Measurements from ENCODE around the gene PATJ.

The PATJ gene

GRCh38 chr1:62013264-62013663 lies 271.0 kb downstream of the PATJ start:
- H4K20me1 ChIP-seq (ENCODE audit: insufficient read depth, low read length, poor library complexity, severe bottlenecking) = no peaks in the 10 kb centered on the region
- H3K9me3 ChIP-seq (ENCODE audit: insufficient read depth, low read depth, low read length) = no peaks in the 10 kb centered on the region
- no peak overlapping the region for H3K9ac ChIP-seq (ENCODE audit: low read depth, low read length, poor library complexity, severe bottlenecking)
- H2AFZ ChIP-seq (ENCODE audit: low read length) = no peak overlapping the region
- no peaks in the 10 kb centered on the region for H3K9me2 ChIP-seq (replicated peaks; ENCODE audit: low read depth, low read length)
- H3K4me2 ChIP-seq (ENCODE audit: low read depth, low read length, poor library complexity, severe bottlenecking) = no peak overlapping the region
- H3K27me3 ChIP-seq (ENCODE audit: insufficient read depth, low read length, poor library complexity, severe bottlenecking) = no peaks in the 10 kb centered on the region
- H3K4me3 ChIP-seq (ENCODE audit: low read length, poor library complexity, severe bottlenecking) = no peak overlapping the region
- no peaks in the 10 kb centered on the region for H3K79me2 ChIP-seq (ENCODE audit: insufficient read depth, low read length)
- H3K36me3 ChIP-seq (ENCODE audit: insufficient read depth, low read length) = no peaks in the 10 kb centered on the region
- TF ChIP-seq, protein P1, sequence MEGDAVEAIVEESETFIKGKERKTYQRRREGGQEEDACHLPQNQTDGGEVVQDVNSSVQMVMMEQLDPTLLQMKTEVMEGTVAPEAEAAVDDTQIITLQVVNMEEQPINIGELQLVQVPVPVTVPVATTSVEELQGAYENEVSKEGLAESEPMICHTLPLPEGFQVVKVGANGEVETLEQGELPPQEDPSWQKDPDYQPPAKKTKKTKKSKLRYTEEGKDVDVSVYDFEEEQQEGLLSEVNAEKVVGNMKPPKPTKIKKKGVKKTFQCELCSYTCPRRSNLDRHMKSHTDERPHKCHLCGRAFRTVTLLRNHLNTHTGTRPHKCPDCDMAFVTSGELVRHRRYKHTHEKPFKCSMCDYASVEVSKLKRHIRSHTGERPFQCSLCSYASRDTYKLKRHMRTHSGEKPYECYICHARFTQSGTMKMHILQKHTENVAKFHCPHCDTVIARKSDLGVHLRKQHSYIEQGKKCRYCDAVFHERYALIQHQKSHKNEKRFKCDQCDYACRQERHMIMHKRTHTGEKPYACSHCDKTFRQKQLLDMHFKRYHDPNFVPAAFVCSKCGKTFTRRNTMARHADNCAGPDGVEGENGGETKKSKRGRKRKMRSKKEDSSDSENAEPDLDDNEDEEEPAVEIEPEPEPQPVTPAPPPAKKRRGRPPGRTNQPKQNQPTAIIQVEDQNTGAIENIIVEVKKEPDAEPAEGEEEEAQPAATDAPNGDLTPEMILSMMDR (conservative IDR thresholded peaks at IDR 0.05; ENCODE audit: low read length) = no peak
- TF ChIP-seq EZH2phosphoT487 (IDR thresholded peaks at IDR 0.05; ENCODE audit: borderline replicate concordance) = no peak
- H3K4me1 ChIP-seq (ENCODE audit: insufficient read depth, low read length, poor library complexity, severe bottlenecking) = no peaks in the 10 kb centered on the region
- H3F3A ChIP-seq (ENCODE audit: low read depth) = no peaks in the 10 kb centered on the region

- no peaks in the 10 kb centered on the region for H3K79me2 ChIP-seq (ENCODE audit: insufficient read depth, low read length)
- no peaks in the 10 kb centered on the region for H3K4me1 ChIP-seq (ENCODE audit: insufficient read depth, low read length, poor library complexity, severe bottlenecking)
- no peaks in the 10 kb centered on the region for H3K27me3 ChIP-seq (ENCODE audit: insufficient read depth, low read length, poor library complexity, severe bottlenecking)
- no peaks in the 10 kb centered on the region for H4K20me1 ChIP-seq (ENCODE audit: insufficient read depth, low read length, poor library complexity, severe bottlenecking)
- H3K36me3 ChIP-seq (ENCODE audit: insufficient read depth, low read length) = no peaks in the 10 kb centered on the region
- H2AFZ ChIP-seq (ENCODE audit: low read length) = no peak overlapping the region
- no peaks in the 10 kb centered on the region for H3F3A ChIP-seq (ENCODE audit: low read depth)
- no peak overlapping the region for H3K4me2 ChIP-seq (ENCODE audit: low read depth, low read length, poor library complexity, severe bottlenecking)
- TF ChIP-seq, protein P1 (conservative IDR thresholded peaks at IDR 0.05; ENCODE audit: low read length) = no peak
- no peaks in the 10 kb centered on the region for H3K9me3 ChIP-seq (ENCODE audit: insufficient read depth, low read depth, low read length)
- no peaks in the 10 kb centered on the region for H3K9me2 ChIP-seq (replicated peaks; ENCODE audit: low read depth, low read length)
- no peak overlapping the region for H3K9ac ChIP-seq (ENCODE audit: low read depth, low read length, poor library complexity, severe bottlenecking)
- H3K4me3 ChIP-seq (ENCODE audit: low read length, poor library complexity, severe bottlenecking) = no peak overlapping the region
Observed at GRCh38 chr1:62022382-62022983, 280.2 kb downstream of the PATJ start.

- no peaks in the 10 kb centered on the region for H3K4me1 ChIP-seq (ENCODE audit: insufficient read depth, low read length, poor library complexity, severe bottlenecking)
- no peak overlapping the region for H3K9ac ChIP-seq (ENCODE audit: low read depth, low read length, poor library complexity, severe bottlenecking)
- no peaks in the 10 kb centered on the region for H4K20me1 ChIP-seq (ENCODE audit: insufficient read depth, low read length, poor library complexity, severe bottlenecking)
- H3K4me2 ChIP-seq (ENCODE audit: low read depth, low read length, poor library complexity, severe bottlenecking) = no peak overlapping the region
- no peaks in the 10 kb centered on the region for H3F3A ChIP-seq (ENCODE audit: low read depth)
- H3K27me3 ChIP-seq (ENCODE audit: insufficient read depth, low read length, poor library complexity, severe bottlenecking) = no peaks in the 10 kb centered on the region
- no peak overlapping the region for H2AFZ ChIP-seq (ENCODE audit: low read length)
- no peaks in the 10 kb centered on the region; the same call in 1 of the 2 replicates for H3K9me3 ChIP-seq (ENCODE audit: insufficient read depth, low read depth, low read length)
- H3K4me3 ChIP-seq (ENCODE audit: low read length, poor library complexity, severe bottlenecking) = no peak overlapping the region
- no peaks in the 10 kb centered on the region for H3K79me2 ChIP-seq (ENCODE audit: insufficient read depth, low read length)
- no peak for TF ChIP-seq EZH2phosphoT487 (IDR thresholded peaks at IDR 0.05; ENCODE audit: borderline replicate concordance)
- TF ChIP-seq, protein P1 (conservative IDR thresholded peaks at IDR 0.05; ENCODE audit: low read length) = no peak
- no peaks in the 10 kb centered on the region for H3K9me2 ChIP-seq (replicated peaks; ENCODE audit: low read depth, low read length)
- H3K36me3 ChIP-seq (ENCODE audit: insufficient read depth, low read length) = no peaks in the 10 kb centered on the region
Observed at GRCh38 chr1:62024690-62025089, 282.4 kb downstream of the PATJ start.

Measured in Loucy (cell line).